ENCODE data around the gene ADIPOQ.
"Not testable (repeated sequence)": the region's sequence is repeated elsewhere in the genome, so short reads cannot be mapped to it uniquely, and the experiment has no call there.

Gene ADIPOQ

GRCh38 chr3:186873796-186874195, 31.3 kb downstream of the ADIPOQ start:
- not testable (repeated sequence) for DNase-seq

- not testable (repeated sequence) for DNase-seq
Measured at GRCh38 chr3:186874216-186874615, 31.7 kb downstream of the ADIPOQ start.

GRCh38 chr3:186874841-186875240, 32.3 kb downstream of the ADIPOQ start:
- not testable (repeated sequence) for DNase-seq

GRCh38 chr3:186875708-186876107, 33.2 kb downstream of the ADIPOQ start:
- no peak for DNase-seq

- DNase-seq: no peak
Measured at GRCh38 chr3:186879781-186880180, 37.3 kb downstream of the ADIPOQ start.

- no peak for DNase-seq
Measured at GRCh38 chr3:186880406-186880805, 37.9 kb downstream of the ADIPOQ start.

- no peak for DNase-seq
Measured at GRCh38 chr3:186882150-186882524, 39.6 kb downstream of the ADIPOQ start.

- no peak for DNase-seq
Measured at GRCh38 chr3:186882881-186883685, 40.6 kb downstream of the ADIPOQ start.

- no peak for DNase-seq
Measured at GRCh38 chr3:186883686-186884058, 41.2 kb downstream of the ADIPOQ start.

- DNase-seq: not testable (repeated sequence)
Measured at GRCh38 chr3:186884868-186885267, 42.4 kb downstream of the ADIPOQ start.

- DNase-seq: no peak
Measured at GRCh38 chr3:186886202-186886981, 43.9 kb downstream of the ADIPOQ start.

GRCh38 chr3:186887507-186887938, 45.0 kb downstream of the ADIPOQ start:
- DNase-seq: not testable (repeated sequence)

- no peak for DNase-seq
Measured at GRCh38 chr3:186888569-186888968, 46.1 kb downstream of the ADIPOQ start.

- DNase-seq: not testable (repeated sequence)
Measured at GRCh38 chr3:186889698-186890097, 47.2 kb downstream of the ADIPOQ start.

- no peak for DNase-seq
Measured at GRCh38 chr3:186890911-186891310, 48.4 kb downstream of the ADIPOQ start.

- DNase-seq: not testable (repeated sequence)
Measured at GRCh38 chr3:186893071-186893470, 50.6 kb downstream of the ADIPOQ start.

GRCh38 chr3:186895406-186895805, 52.9 kb downstream of the ADIPOQ start:
- no peak for DNase-seq

- no peak for DNase-seq
Measured at GRCh38 chr3:186896006-186896405, 53.5 kb downstream of the ADIPOQ start.

- DNase-seq: no peak
Measured at GRCh38 chr3:186896875-186897274, 54.4 kb downstream of the ADIPOQ start.

GRCh38 chr3:186901135-186901734, 58.7 kb downstream of the ADIPOQ start:
- DNase-seq: no peak

- no peak for DNase-seq
Measured at GRCh38 chr3:186902154-186902553, 59.6 kb downstream of the ADIPOQ start.

GRCh38 chr3:186902713-186903112, 60.2 kb downstream of the ADIPOQ start:
- DNase-seq: no peak

GRCh38 chr3:186903676-186904075, 61.2 kb downstream of the ADIPOQ start:
- not testable (repeated sequence) for DNase-seq

- not testable (repeated sequence) for DNase-seq
Measured at GRCh38 chr3:186907075-186907474, 64.6 kb downstream of the ADIPOQ start.
